Smooth muscle cell (in vitro differentiated cells): Measurements from ENCODE around the gene JSRP1. TPM values are rescaled to one million over a fixed set of nuclear protein-coding genes. Genes with fewer than 3 reads are reported as not detected.

ENCODE experiments used
- DNase-seq: peaks from one replicate; lab custom pipeline; 2025; ENCODE audit not compliant: unreplicated experiment; lab: John Stamatoyannopoulos, UW
- H2AFZ ChIP-seq: fragments of 200-600 bp; sonication (generic); 2 replicates; pipeline ENCODE4 v1.6.0; 2016; ENCODE audit warnings: antibody characterized with exemption, low read depth, mild to moderate bottlenecking
- H3F3A ChIP-seq: fragments of 200-600 bp; sonication (generic); 2 replicates; pipeline ENCODE4 v1.6.0; 2017; ENCODE audit warnings: antibody characterized with exemption, low read depth
- H3K27ac ChIP-seq: fragments of 200-600 bp; sonication (generic); 2 replicates; pipeline ENCODE4 v1.5.1; 2016; ENCODE audit warnings: low read depth, mild to moderate bottlenecking
- H3K27me3 ChIP-seq: fragments of 200-600 bp; sonication (generic); 2 replicates; pipeline ENCODE4 v1.6.1; 2016; ENCODE audit warnings: low read depth, mild to moderate bottlenecking
- H3K36me3 ChIP-seq: fragments of 200-600 bp; sonication (generic); 2 replicates; pipeline ENCODE4 v1.5.1; 2016; ENCODE audit warnings: low read depth
- H3K4me1 ChIP-seq: fragments of 200-600 bp; sonication (generic); 2 replicates; pipeline ENCODE4 v1.5.1; 2016; ENCODE audit warnings: low read depth
- H3K4me2 ChIP-seq: fragments of 200-600 bp; sonication (generic); 2 replicates; pipeline ENCODE4 v1.6.0; 2016; ENCODE audit warnings: mild to moderate bottlenecking
- H3K4me3 ChIP-seq: fragments of 200-600 bp; sonication (generic); 2 replicates; pipeline ENCODE4 v1.5.1; 2016; ENCODE audit warnings: mild to moderate bottlenecking
- H3K79me2 ChIP-seq: fragments of 200-600 bp; sonication (generic); 2 replicates; pipeline ENCODE4 v1.6.0; 2016; ENCODE audit warnings: low read depth, mild to moderate bottlenecking
- H3K9ac ChIP-seq: fragments of 200-600 bp; sonication (generic); 2 replicates; pipeline ENCODE4 v1.6.0; 2016; ENCODE audit warnings: low read depth
- H3K9me3 ChIP-seq: fragments of 200-600 bp; sonication (generic); replicated peaks from 2 replicates; pipeline ENCODE4 v1.5.1; 2016; ENCODE audit warnings: low read depth
- H4K20me1 ChIP-seq: fragments of 200-600 bp; sonication (generic); 2 replicates; pipeline ENCODE4 v1.6.0; 2016; ENCODE audit warnings: low read depth
- CTCF ChIP-seq: fragments of 200-600 bp; sonication (generic); IDR thresholded peaks from 2 replicates; pipeline ENCODE4 v1.5.1; 2017; ENCODE audit warnings: borderline replicate concordance, mild to moderate bottlenecking, antibody characterized with exemption; ENCODE audit not compliant: insufficient read depth, poor library complexity, severe bottlenecking
- WGBS: methylation state at CpG from one replicate; pipeline ENCODE4 v1.1.7; 2016; ENCODE audit warnings: low lambda C conversion rate; 5-methylcytosine and 5-hydroxymethylcytosine counted together
- polyA plus RNA-seq: library from polyadenylated mRNA; unstranded; fragments of >200 nt; fragmentation: Nextera tagmentation; extraction: Ambion mirVana; gene quantifications from 2 replicates; pipeline ENCODE4 v1.2.1, GENCODE V29; 2016
- total RNA-seq: library from RNA; depleted of rRNA; stranded (reverse); fragments of >200 nt; gene quantifications from 2 replicates; pipeline ENCODE4 v1.2.3, GENCODE V29; 2014

Gene JSRP1
- total and polyA plus RNA-seq, 2 experiments from 2014 or later: not detected

GRCh38 chr19:2233601-2234280, 22.5 kb downstream of the JSRP1 start:
- H3F3A ChIP-seq: peaks cover 11% of the 10 kb centered on the region
- H3K27ac ChIP-seq: no peak overlapping the region
- H3K9me3 ChIP-seq: no peaks in the 10 kb centered on the region
- no peaks in the 10 kb centered on the region for H3K27me3 ChIP-seq
- WGBS: 97% methylated on average over 23 of the region's 25 CpGs
- H2AFZ ChIP-seq: no peak overlapping the region
- TF ChIP-seq CTCF: no peak
- H3K36me3 ChIP-seq: no peaks in the 10 kb centered on the region
- no peak for DNase-seq
- H3K79me2 ChIP-seq: peaks cover 50% of the 10 kb centered on the region
- H3K9ac ChIP-seq: no peak overlapping the region
- H4K20me1 ChIP-seq: peaks cover 38% of the 10 kb centered on the region
- H3K4me3 ChIP-seq: no peak overlapping the region
- no peak overlapping the region for H3K4me2 ChIP-seq
- peaks cover 22% of the 10 kb centered on the region for H3K4me1 ChIP-seq

GRCh38 chr19:2232286-2233151, 23.7 kb downstream of the JSRP1 start:
- TF ChIP-seq CTCF: no peak
- H3K36me3 ChIP-seq: no peaks in the 10 kb centered on the region
- peaks cover 26% of the 10 kb centered on the region for H4K20me1 ChIP-seq
- H3K9me3 ChIP-seq: no peaks in the 10 kb centered on the region
- H3K4me1 ChIP-seq: peaks cover 10% of the 10 kb centered on the region
- no peak overlapping the region for H3K27ac ChIP-seq
- no peak overlapping the region for H2AFZ ChIP-seq
- H3K79me2 ChIP-seq: peaks cover 38% of the 10 kb centered on the region
- H3K9ac ChIP-seq: no peak overlapping the region
- H3K4me2 ChIP-seq: no peak overlapping the region
- 93% methylated on average over 29 of the region's 30 CpGs for WGBS
- H3F3A ChIP-seq: peaks cover 11% of the 10 kb centered on the region
- no peak for DNase-seq
- no peaks in the 10 kb centered on the region for H3K27me3 ChIP-seq
- no peak overlapping the region for H3K4me3 ChIP-seq

- H3K79me2 ChIP-seq: peaks cover 31% of the 10 kb centered on the region
Observed at GRCh38 chr19:2231621-2232221, 24.5 kb downstream of the JSRP1 start.

More at GRCh38 chr19:2231621-2232221, 24.5 kb downstream of the JSRP1 start:
- no peaks in the 10 kb centered on the region for H3K36me3 ChIP-seq
- H3K9me3 ChIP-seq: no peaks in the 10 kb centered on the region
- DNase-seq: no peak
- 90% methylated on average over 20 of the region's 21 CpGs for WGBS
- H3K27me3 ChIP-seq: no peaks in the 10 kb centered on the region
- H4K20me1 ChIP-seq: peaks cover 25% of the 10 kb centered on the region
- no peak overlapping the region for H2AFZ ChIP-seq
- H3K4me3 ChIP-seq: no peak overlapping the region
- H3K9ac ChIP-seq: no peak overlapping the region
- peaks cover 6% of the 10 kb centered on the region for H3F3A ChIP-seq
- H3K4me2 ChIP-seq: no peak overlapping the region
- no peak overlapping the region for H3K27ac ChIP-seq
- peak; percentile 8 for TF ChIP-seq CTCF
- H3K4me1 ChIP-seq: peaks cover 10% of the 10 kb centered on the region
